M059J (cell line): Measurements from ENCODE around the gene PDZD2. TPM values are rescaled to one million over a fixed set of nuclear protein-coding genes. Genes with fewer than 3 reads are reported as not detected.

ENCODE experiments used
- DNase-seq: peaks from one replicate; pipeline ENCODE4 v3.0.0-alpha.2; 2012; ENCODE audit warnings: low read depth
- total RNA-seq: library from RNA; depleted of rRNA; stranded (reverse); fragments of >200 nt; shearing (Covaris generic); gene quantifications from 2 replicates; pipeline ENCODE4 v1.2.3, GENCODE V29; 2014

The PDZD2 gene
- total RNA-seq, 1 experiment from 2014 or later, result 7.1 TPM

DNA sequence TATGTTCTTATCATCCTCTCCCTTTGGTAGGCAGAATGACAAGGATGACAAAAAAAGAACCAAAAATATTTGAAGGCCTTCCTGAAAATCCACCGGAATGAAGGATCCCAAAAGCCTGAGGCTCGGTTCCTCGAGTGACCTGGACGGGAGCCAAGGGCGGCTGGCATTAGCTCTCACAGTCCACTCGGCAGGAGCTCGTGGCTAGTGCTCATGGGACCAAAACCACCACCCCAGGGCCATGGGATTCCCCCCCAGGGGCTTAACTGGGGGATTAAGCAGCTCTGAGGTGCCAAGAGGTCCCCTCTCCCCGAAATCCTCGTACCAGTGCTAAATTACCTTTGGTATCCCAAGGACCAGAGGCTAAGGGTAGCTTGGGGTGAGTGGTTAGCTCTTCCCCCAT is 586 bp upstream of the PDZD2 start:
- DNase-seq, result peak; percentile 27

DNA sequence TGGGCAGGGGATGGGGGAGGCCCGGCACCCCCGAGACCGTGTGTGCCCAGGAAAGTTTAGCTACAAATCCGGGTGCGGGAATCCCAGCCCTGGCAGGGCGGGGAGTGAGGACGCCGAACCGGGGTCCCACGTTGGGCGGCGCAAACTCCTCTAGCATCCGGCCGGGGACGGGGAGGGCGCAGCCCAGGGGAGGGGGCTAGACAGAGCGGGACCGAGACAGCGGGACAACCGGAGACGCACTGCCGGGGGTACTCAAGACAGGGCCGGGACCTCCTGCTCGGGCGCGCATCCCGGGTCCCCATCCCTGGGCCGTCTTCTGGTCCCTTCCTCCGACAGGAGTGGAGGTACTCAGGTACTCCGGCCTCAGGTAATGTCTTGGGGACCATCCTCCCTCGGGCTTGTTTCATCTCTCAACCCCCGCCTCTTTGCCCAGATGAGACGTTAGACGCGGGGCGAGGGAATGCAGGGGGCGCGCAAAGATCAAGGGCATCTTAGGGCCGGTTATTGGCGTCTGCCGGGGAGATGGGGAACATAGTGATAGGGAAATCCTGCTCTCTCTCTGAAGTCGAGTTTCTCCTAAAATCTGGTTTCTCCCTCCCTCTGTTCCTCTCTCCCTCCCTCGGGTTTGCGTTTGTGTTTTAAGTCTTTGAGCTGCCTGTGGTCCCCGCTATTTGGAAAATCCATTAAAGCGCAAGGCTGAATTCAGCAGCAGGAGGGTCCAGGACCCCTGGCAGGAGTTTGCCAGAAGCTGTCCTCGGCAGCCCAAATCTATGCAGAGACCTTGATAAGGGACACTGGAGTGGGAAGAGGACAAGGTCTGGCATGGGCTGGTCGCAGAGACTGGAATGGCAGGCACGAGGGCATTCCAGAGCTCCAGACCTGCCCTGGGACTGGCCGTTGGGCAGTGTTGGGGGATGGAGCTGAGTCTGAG is 815 bp downstream of the PDZD2 start:
- DNase-seq, result no peak

DNA sequence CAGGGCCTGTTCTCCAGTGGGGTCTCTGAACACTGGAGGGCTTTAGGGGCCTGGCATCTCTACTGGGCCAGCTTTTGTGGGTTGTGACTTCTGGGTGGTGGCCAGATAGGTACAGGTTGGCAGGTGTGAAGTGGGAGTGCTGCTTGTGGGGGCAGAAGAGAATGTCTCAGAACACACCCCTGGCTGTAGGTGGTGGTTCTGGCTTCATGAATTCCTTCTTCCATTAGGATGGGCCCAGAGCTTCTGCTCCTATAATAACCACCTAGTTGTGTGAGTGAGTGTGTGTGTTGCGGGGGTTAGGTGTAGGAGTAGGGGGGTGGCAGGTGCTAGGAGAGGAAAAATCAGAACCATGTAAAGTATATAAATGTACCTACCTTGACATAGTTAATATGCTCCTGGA is 1.6 kb downstream of the PDZD2 start:
- no peak for DNase-seq

DNA sequence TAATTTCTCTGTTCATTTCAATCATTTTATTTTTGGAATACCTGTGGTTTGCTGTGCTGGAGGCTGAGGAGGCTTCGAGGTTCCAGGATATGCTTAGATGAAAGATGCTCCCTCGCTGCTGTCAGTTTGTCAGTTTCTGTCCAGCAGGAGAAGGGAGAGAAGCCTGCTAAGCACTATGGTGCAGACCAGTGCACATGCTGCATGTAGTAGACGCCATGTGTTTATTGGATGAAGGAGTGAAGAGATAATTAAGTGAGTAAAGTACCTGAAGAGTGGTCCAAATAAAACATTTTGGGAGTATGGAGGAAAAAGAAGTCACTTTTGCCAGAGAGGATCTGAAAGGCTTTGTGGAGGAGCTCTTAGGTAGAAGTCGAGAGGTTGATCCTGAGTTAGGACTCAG is 2.1 kb downstream of the PDZD2 start:
- no peak for DNase-seq

DNA sequence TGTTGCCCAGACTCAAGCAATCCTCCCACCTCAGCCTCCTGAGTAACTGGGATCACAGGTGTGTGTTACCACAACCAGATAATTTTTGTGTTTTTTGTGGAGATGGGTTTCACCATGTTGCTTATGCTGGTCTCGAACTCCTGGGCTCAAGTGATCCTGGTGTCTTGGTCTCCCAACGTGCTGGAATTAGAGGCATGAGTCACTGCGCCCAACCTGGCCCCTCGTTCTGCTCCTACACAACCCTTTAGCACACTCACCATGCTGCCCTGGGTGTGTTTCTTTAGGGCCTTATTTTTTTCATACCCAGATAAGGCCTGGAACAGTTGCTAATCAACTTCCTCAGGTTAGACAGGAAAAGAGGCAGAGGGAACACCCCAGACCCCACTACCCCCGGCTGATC is 2.6 kb downstream of the PDZD2 start:
- no peak for DNase-seq

DNA sequence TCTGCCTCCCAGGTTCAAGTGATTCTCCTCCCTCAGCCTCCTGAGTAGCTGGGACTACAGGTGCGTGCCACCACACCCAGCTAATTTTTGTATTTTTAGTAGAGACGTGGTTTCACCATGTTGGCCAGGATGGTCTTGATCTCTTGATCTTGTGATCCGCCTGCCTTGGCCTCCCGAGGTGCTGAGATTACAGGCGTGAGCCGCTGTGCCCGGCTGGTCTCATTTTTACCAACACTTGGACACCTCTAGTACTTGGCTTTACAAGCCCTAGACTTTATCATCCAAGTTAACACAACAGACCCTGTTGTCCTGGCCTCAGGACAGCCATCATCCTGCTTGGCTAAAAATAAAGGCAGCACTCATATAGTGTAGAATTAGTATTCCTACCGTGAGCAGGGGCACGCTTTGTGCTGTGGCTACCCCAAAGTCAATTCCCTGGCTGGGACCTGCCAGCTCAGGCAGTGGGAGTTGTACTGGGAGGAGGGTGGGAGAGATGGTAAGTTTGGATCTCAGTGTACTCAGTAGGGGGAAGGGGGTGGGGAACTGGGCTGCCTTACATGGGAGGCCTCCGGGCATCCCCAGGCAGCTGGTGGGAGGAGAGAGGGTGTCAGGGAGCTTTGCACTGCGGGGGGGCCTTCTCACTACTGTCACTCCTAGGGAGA is 6.6 kb downstream of the PDZD2 start:
- DNase-seq, result no peak

DNA sequence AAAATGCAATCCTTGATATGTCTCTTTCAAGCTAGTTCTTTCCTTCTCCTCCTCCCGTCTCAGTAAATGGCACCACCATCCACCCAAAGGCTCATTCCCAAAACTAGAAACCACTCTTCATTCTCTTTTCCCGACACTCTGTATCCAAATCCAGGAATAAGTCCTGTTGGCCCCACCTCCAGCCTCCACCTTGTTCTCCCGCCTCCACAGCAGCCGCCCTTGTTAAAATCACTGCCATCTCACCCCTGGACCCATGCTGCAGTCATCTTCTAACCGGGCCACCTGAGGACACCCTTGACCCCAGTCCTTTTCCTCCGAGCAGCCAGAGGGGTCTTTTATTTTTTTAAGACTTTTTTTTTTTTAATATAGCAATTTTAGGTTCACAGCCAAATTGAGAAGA is 9.4 kb downstream of the PDZD2 start:
- DNase-seq, result no peak

DNA sequence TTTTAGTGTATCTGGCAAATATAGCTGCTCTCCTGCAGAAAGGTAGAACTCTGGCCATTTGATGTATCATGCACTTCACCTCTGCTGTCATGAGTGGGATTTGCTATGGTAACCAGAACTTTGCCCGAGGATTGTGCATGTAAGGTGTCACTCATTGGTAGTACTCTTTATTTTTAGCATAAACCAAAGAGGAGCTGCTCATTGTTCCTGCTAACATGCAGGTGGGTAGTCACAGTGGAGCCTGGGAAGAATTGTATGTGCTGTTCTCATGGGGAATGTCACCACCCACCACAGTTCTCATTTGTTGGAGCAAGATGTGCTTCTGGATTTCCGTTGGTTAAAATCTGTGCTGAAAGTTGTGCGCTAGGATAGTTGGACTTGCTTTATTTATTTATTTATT is 12.3 kb downstream of the PDZD2 start:
- DNase-seq, result no peak

DNA sequence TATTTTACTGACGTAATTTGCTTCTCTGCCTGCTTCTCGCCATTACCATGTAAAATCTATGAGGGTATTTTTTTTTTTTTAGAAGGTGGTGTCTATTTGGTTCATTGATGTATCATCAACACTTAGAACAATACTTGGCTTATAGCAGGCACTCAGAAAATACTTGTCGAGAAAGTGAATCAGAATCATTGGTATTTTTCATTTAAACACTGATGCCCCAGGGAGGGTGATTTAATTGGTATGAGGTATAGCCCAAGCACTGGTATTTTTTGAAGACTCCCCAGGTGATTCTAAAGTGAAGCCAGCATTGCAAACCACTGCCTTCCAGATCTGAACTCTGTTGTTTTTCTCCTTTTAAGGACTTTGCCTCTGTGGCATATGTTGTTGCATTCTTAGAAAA is 16.6 kb downstream of the PDZD2 start:
- DNase-seq, result no peak

DNA sequence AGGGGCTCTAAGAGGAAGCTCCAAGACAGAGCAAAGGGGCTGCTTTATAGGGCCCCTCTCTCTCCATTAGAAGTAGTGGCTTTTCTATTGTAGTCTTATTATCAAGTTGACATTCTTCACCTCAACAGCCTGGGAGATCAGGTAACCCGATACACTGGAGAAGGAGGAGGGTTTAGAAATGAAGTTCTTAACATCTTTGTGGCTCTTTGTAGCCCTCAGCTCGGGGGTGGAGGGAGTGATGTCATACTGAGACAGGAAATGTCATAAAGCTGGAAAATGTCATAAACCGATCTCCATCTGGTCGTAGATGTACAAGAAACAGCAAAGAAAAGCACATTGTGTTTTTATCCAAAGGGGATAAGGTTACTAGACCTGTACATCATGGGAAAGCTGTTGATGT is 17.9 kb downstream of the PDZD2 start:
- DNase-seq, result no peak

DNA sequence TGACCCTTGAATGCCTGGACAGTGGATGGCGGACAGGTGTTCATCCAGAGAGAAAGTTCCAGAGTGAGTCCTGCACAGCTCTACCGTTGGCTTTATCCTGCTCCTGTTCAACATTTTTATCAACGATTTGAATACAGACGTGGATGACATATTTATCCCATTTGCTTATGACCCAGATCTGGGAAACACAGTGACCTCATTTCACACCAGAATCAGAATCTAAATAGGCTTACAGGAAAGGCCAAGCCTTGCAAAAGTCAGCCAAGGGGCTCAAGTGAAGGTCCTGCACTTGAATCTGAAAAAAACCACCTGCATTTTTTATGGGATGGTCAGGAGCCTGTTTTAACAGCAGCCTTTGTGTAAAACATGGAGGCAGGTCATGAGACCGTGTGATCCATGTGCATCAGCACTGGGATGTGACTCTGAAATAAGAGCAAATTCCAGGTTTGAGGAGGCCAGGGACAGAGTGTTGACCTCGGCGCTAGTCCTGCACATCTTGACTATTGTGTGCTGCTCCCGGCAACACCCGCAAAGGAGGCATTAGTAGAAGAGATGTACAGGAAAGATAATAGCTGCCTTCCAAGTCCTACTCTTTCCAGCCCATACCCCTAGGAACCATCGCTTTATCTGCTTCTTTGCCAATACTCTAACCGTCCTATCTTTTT is 18.5 kb downstream of the PDZD2 start:
- no peak for DNase-seq

DNA sequence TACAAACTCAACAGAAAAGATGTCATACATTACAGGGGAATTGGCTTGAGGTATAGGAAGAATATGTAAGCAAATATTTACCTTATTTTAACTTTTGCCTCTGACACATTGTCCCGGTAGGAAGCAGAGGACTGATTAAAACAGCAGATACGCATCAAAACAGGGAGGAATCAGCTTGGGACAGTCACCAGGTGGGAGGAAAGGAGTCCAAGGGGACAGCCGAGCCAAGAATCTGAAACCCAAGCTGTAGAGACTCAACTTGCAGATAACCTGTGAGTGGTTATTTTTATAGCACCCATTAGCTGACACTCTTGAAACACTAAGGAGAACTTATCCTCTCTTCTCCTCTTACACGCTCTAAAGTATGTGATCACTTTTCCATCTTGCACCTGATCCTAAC is 22.3 kb downstream of the PDZD2 start:
- no peak for DNase-seq

DNA sequence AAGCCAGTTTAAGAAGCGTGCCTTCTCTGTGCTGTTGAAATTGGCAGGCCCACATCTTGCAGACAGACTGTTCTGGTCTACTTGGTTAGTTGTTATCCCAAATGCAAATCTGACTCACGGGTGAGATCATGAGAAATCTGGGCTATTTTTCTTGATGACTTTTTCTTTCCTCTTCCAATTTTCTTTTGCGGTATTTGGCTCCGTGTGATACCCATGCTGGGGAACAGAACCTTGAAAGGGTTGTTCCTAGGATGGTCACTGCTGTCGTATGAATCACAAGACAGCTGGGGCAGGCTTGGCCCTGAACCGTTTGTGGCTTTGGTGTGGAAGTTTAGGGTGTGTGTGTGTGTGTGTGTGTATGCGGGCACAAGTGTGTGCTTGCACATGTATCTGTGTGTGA is 24.6 kb downstream of the PDZD2 start:
- peak; percentile 83 for DNase-seq

DNA sequence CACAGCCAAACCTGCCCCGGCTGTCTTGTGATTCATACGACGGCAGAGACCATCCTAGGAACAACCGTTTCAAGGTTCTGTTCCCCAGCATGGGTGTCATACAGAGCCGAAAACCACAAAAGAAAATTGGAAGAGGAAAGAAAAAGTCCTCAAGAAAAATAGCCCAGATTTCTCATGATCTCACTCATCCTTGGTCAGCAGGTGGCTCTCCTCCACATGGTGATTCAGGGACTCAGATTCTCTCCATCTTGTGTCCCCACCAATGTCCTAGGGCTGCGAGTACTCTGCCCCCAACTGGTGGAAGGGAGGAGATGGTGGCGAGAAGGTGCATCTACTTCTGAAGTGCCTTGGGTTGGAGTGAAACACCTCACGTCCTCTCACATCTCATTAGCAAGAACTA is 25.6 kb downstream of the PDZD2 start:
- DNase-seq, result peak; percentile 63

DNA sequence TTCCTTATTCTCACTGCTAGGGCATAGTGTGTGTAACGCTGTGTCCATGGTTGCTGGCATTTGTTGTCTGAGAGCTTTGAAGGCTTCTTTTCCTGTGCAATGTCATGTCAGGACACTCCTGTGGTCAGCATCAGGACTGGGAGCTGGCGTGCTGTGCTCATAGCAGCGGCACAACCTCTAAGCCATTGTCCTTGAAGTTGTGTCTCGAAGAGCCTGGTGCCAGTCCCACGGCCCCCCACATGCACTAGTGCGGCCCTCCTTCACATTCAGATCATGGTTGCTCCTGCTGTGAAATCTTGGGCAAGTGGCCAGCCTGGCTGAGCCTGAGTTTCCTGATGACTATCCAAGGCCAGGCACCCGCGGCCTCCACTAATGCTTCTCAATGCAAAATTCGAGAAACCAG is 32.4 kb downstream of the PDZD2 start:
- DNase-seq, result peak; percentile 58

DNA sequence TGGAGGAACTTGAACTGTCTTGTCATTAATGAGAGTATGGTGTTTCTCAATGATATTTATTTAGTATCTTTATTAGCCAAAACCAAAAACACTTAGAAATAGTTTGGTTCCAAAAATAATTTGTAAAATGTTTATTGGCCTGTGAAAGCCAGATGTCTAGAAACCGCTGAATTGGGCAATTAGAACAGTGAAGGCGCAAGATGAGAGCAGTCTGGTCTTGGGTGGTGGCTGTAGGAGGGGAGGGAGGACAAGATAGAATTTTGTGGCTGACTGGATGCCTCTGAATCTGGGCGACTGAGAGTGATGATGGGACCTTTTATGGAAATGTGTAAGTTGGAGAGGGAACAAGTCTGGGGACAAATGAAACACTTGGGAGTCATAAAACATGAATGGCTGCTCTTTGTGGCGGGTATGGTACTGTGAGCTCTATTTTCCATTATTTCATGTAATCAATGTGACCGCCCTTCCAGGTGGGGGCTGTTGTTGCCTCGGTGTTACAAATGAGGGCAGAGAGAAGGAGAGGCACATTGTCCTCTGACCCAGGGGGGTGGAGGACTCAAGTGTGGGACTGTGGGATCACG is 35.5 kb downstream of the PDZD2 start:
- DNase-seq, result no peak

DNA sequence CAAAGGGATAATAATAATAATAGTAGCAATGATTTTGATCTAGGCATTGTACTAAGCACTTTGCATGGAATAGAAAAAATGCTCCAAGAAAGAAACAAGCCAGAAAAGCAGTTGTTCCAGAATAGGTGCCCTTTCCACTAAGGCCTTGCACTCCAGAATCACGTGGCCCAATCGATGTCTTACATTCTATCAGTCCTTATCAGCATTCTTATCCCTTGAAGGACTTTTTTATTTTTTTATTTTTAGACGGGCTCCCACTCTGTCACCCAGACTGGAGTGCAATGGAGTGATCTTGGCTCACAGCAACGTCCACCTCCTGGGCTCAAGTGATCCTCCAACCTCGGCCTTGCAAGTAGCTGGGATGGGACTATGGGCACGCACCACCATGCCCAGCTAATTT is 36.5 kb downstream of the PDZD2 start:
- no peak for DNase-seq

DNA sequence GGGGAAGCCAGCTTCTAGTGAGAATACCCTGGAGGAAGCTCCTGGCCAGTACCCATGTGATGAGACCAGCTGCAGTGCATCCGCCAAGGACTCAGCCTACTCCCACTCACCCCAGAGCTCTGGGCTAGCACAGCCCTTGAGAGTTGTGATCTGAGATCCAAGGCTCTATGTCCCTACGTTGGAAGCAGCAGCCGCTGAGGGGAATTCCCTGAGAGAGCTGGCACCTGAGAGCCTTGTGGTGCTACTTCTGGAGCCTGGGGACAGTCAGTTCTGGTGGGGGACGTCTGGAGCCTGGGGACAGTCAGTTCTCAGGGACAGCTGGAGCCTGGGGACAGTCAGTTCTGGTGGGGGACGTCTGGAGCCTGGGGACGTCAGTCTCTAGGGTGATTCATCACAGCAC is 39.2 kb downstream of the PDZD2 start:
- DNase-seq, result no peak

DNA sequence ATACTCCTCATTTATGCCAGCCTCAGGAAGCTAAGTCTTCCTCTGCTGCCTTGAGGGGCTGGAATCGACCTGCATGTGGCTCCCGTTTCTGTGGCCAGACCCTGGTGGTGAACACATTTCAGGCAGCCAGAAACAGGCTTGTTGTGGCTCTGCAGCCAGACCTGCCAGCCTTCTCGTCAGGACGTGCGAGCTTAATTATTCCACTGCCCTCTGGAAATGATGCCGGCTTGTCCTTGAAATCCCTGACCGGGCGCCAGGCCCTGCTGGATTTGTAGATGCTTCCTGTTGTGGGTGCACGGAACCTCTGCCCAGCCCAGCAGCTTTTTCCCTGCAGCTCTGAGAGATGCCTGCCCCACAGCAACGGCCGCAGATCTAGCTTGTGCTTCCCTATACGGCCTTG is 41.6 kb downstream of the PDZD2 start:
- peak; percentile 16 for DNase-seq

DNA sequence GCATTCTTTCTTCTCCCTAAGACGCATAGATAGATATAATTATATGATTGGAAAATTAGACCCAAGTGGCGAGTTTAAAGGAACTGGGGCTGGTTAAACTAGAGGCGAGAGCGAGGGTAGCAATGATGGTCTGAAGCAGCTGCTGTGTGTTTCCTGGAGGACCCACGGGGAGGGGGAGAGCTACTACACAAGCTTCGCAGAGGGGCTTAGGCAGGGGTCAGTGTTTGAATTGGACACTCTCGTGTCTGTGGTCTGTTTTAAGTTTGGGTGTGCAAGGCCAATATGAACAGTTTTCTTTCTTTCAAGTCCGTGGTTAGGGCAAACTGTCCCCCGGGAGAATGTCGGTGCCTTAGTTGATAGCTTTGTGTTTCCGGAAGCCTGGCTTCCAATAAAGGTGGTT is 43.1 kb downstream of the PDZD2 start:
- DNase-seq, result no peak

DNA sequence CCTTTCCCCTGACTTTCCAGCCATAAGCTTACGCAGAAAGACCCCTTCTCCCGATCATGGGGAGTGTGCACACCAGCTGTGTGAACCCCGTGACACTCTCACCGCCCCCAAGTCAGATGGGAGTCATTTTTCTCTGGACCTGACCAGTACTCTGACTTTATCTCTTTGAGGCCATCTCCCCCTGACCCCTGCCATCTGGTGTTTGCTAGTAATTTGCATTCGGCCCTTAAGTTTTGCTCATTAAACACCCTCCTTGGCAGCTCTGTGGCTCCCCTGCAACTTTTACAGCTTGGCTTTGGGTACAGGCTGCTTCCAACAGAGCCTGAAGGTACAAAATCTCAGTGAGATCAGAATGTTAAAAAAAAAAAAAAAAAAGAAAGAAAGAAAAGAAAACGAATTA is 43.9 kb downstream of the PDZD2 start:
- DNase-seq, result no peak

DNA sequence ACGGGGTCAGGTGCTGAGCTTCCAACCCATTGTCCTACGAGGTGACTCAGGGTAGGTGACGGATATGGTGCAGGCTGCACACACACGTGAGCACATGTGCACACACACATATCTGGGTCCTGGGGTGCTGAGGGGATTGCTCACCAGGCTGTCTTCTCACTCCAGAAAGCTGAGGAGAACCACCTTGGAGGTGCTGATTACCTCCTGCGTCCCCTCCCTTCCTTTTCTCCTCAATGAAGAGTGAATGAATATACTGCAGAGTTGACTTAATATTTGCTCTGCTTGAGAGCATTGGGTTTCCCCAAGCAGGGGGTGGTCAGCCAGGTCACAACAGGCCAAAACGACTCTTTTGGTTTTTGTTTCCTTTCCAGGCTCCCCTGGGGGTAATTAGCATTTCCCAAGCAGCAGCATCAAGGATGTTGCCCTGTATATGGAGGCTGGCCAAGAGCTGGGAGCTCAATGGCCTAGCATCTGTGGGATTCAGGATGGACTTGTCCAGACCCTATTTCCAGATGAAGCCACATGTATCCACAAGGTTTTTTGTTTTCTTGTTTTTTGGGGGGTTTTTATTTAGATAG is 49.7 kb downstream of the PDZD2 start:
- peak; percentile 33 for DNase-seq
